Measurements from ENCODE around the gene REEP1.
A peak's percentile ranks its signal among the peaks of the same experiment; 100 is the strongest.
"Not testable (repeated sequence)": the region's sequence is repeated elsewhere in the genome, so short reads cannot be mapped to it uniquely, and the experiment has no call there.

Gene REEP1

GRCh38 chr2:86275962-86276361, 61.5 kb downstream of the REEP1 start:
- DNase-seq, result no peak

GRCh38 chr2:86275384-86275799, 62.0 kb downstream of the REEP1 start:
- DNase-seq, result no peak

GRCh38 chr2:86274918-86275275, 62.5 kb downstream of the REEP1 start:
- DNase-seq, result peak; percentile 56

GRCh38 chr2:86274265-86274917, 63.0 kb downstream of the REEP1 start:
- no peak for DNase-seq

GRCh38 chr2:86272111-86272510, 65.3 kb downstream of the REEP1 start:
- no peak for DNase-seq

GRCh38 chr2:86271248-86271647, 66.2 kb downstream of the REEP1 start:
- no peak for DNase-seq

- no peak for DNase-seq
Observed at GRCh38 chr2:86263956-86264355, 73.5 kb downstream of the REEP1 start.

- no peak for DNase-seq
Observed at GRCh38 chr2:86260978-86261377, 76.4 kb downstream of the REEP1 start.

GRCh38 chr2:86258106-86258505, 79.3 kb downstream of the REEP1 start:
- DNase-seq, result no peak

- no peak for DNase-seq
Observed at GRCh38 chr2:86256982-86257381, 80.4 kb downstream of the REEP1 start.

GRCh38 chr2:86256300-86256699, 81.1 kb downstream of the REEP1 start:
- DNase-seq, result no peak

GRCh38 chr2:86254576-86255538, 82.6 kb downstream of the REEP1 start:
- DNase-seq, result no peak

GRCh38 chr2:86253424-86253823, 84.0 kb downstream of the REEP1 start:
- no peak for DNase-seq

- DNase-seq, result no peak
Observed at GRCh38 chr2:86251840-86252266, 85.6 kb downstream of the REEP1 start.

GRCh38 chr2:86249579-86250391, 87.6 kb downstream of the REEP1 start:
- DNase-seq, result peak; percentile 71

- DNase-seq, result no peak
Observed at GRCh38 chr2:86249176-86249575, 88.2 kb downstream of the REEP1 start.

GRCh38 chr2:86245222-86245621, 92.2 kb downstream of the REEP1 start:
- DNase-seq, result not testable (repeated sequence)

- DNase-seq, result not testable (repeated sequence)
Observed at GRCh38 chr2:86244781-86245180, 92.6 kb downstream of the REEP1 start.

GRCh38 chr2:86243950-86244733, 93.3 kb downstream of the REEP1 start:
- no peak for DNase-seq

- no peak for DNase-seq
Observed at GRCh38 chr2:86243272-86243671, 94.2 kb downstream of the REEP1 start.

GRCh38 chr2:86241611-86242010, 95.8 kb downstream of the REEP1 start:
- no peak for DNase-seq

GRCh38 chr2:86240251-86240650, 97.2 kb downstream of the REEP1 start:
- no peak for DNase-seq

All from femur (tissue), 1 donor.